GM10248 (cell line): ENCODE results near the gene CD163.
A peak's percentile ranks its signal among the peaks of the same experiment; 100 is the strongest.

Source experiments
- CTCF ChIA-PET: fragments of 300-600 bp; sonication (Branson Sonifier 250); formaldehyde crosslinking; extraction: SDS; loops from one replicate; lab custom pipeline; 2021; ENCODE audit warnings: antibody characterized with exemption; lab: Yijun Ruan, JAX
- POLR2A ChIA-PET: fragments of 350-650 bp; sonication (Branson Sonifier 250); formaldehyde crosslinking; extraction: SDS; loops from one replicate; lab custom pipeline; 2020; ENCODE audit warnings: antibody characterized with exemption; lab: Yijun Ruan, JAX
- DNase-seq: peaks from one replicate; pipeline ENCODE4 v3.0.0; 2012; ENCODE audit errors: extremely low spot score
- TF ChIP-seq, protein P1 (sequence below): IDR thresholded peaks from 2 replicates; pipeline ENCODE4 v1.5.1; 2012; ENCODE audit warnings: mild to moderate bottlenecking, low read depth; ENCODE audit errors: extremely low read depth, missing control alignments, control extremely low read depth

The CD163 gene

GRCh38 chr12:7460375-7461259 lies 43.0 kb downstream of the CD163 start:
- ChIA-PET CTCF (interaction anchor here (0.9 to 5.5 kb wide), 14 partner anchors 16 to 253 kb away, joined by 3 to 24 read pairs (median 3); partner anchors contain the start of gene CD163L1), POLR2A (no interaction called here)
- TF ChIP-seq, protein P1, sequence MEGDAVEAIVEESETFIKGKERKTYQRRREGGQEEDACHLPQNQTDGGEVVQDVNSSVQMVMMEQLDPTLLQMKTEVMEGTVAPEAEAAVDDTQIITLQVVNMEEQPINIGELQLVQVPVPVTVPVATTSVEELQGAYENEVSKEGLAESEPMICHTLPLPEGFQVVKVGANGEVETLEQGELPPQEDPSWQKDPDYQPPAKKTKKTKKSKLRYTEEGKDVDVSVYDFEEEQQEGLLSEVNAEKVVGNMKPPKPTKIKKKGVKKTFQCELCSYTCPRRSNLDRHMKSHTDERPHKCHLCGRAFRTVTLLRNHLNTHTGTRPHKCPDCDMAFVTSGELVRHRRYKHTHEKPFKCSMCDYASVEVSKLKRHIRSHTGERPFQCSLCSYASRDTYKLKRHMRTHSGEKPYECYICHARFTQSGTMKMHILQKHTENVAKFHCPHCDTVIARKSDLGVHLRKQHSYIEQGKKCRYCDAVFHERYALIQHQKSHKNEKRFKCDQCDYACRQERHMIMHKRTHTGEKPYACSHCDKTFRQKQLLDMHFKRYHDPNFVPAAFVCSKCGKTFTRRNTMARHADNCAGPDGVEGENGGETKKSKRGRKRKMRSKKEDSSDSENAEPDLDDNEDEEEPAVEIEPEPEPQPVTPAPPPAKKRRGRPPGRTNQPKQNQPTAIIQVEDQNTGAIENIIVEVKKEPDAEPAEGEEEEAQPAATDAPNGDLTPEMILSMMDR: peak; percentile 76
- DNase-seq: peak; percentile 55

DNA sequence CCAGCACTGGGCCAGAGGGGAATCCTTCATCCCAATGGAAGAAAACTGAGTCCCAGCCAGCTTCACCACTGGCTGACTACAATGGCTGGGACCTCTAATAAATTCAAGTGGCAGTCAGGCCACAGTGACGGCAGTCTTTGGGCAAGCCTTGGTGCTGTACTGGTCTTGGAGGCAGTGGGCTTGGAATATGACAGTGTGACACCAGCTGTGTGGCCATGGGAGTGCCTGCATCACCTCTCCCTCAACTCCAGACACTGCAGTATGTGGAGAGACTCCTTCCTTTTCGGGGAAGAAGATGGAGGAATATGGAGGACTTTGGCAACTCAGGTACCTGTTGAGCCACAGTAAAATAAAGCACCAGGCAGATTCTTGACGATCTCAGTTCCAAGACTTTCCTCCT lies 43.6 kb downstream of the CD163 start:
- DNase-seq: no peak
- TF ChIP-seq, protein P1: no peak
- CTCF ChIA-PET: interaction anchor here (1.0 to 5.5 kb wide), 8 partner anchors 16 to 252 kb away, joined by 3 to 24 read pairs (median 4); partner anchors contain the start of gene CD163L1
- POLR2A ChIA-PET: no interaction called here

DNA sequence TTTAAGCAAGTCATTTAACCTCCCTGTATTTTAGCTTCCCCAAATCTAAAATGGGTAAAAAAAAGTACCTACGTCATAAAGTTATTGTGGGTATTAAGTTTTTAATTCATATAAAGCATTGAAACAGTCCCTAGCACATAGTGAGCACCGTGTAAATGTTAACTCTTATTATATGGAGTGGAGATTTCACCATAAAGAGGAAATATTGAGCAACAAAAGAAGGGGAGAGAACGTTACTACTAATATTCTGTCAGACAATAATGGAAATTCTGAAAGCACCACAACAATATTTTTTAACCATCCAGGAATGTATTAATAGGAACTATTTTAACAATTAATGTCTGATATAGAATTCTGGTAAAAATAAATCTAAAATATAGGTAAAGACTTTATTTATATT lies 51.8 kb downstream of the CD163 start:
- POLR2A ChIA-PET: no interaction called here
- DNase-seq: no peak
- CTCF ChIA-PET: no interaction called here
- TF ChIP-seq, protein P1: no peak

GRCh38 chr12:7450667-7451066 lies 52.9 kb downstream of the CD163 start:
- ChIA-PET CTCF (no interaction called here), POLR2A (no interaction called here)
- TF ChIP-seq, protein P1: no peak
- DNase-seq: no peak

GRCh38 chr12:7448099-7448498 lies 55.5 kb downstream of the CD163 start:
- CTCF ChIA-PET: no interaction called here
- DNase-seq: no peak
- POLR2A ChIA-PET: no interaction called here
- TF ChIP-seq, protein P1: no peak

GRCh38 chr12:7444537-7444936 lies 59.0 kb downstream of the CD163 start:
- ChIA-PET CTCF (interaction anchor here (1.9 kb wide), 1 partner anchor 16 kb away, joined by 4 read pairs; no protein-coding TSS in a partner anchor), POLR2A (no interaction called here)
- TF ChIP-seq, protein P1: no peak
- DNase-seq: no peak
